GM18951 (cell line): Measurements from ENCODE around the gene FXYD1.

ENCODE experiments used
- POLR2A ChIP-seq: IDR thresholded peaks from 4 replicates; pipeline ENCODE4 v1.6.1; 2011; ENCODE audit warnings: mild to moderate bottlenecking; ENCODE audit not compliant: insufficient read length, insufficient read depth; ENCODE audit errors: extremely low read depth
- in situ Hi-C: fragments of 300-500 bp; cut with MboI; formaldehyde crosslinking; loops from one replicate; pipeline ENCODE4 v1.12.0; 2022; ENCODE audit warnings: low sequenced_read_pairs, mixed read lengths, inconsistent platforms; ENCODE audit not compliant: unreplicated experiment

FXYD1 gene

DNA sequence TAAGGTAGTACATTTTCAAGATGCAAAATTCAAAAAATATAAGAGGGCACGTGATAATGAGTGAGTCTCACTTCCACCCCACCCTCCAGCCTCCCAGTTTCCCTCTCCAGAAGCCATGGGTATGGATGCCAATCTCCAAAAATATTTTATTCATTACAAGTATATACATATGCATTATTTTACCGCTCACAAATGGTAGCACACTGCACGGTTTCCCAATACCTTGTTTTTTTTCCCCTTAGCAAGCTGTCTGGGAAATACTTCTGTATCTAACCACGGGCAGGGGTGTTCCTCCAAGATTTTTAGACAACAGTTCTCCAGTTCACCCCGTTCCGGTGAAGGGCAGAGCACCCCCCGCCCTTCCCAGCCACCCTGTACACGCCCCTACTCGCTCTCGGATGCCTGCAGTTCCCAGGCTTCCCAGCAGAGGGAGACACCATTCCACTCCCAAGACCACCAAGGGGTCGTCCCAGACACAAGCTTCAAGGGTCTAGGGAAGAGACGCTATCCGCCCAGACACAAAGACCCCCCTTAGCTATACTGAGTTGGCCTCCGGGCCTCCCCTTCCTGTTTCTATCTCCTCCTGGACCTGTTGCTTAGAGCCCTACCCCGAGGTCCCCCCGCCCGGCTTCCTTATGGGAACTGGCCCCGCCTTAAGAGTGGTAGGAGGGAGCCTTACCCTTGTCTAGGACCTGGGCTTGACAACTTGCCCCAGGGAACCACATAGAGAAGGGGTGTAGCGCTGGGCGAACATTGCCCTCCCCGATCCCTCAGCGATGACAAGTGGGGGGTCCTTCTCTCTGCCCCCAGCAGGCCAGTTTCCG lies 24.1 kb upstream of the FXYD1 start:
- TF ChIP-seq POLR2A, result no peak
- in situ Hi-C loops, result no loop called here

DNA sequence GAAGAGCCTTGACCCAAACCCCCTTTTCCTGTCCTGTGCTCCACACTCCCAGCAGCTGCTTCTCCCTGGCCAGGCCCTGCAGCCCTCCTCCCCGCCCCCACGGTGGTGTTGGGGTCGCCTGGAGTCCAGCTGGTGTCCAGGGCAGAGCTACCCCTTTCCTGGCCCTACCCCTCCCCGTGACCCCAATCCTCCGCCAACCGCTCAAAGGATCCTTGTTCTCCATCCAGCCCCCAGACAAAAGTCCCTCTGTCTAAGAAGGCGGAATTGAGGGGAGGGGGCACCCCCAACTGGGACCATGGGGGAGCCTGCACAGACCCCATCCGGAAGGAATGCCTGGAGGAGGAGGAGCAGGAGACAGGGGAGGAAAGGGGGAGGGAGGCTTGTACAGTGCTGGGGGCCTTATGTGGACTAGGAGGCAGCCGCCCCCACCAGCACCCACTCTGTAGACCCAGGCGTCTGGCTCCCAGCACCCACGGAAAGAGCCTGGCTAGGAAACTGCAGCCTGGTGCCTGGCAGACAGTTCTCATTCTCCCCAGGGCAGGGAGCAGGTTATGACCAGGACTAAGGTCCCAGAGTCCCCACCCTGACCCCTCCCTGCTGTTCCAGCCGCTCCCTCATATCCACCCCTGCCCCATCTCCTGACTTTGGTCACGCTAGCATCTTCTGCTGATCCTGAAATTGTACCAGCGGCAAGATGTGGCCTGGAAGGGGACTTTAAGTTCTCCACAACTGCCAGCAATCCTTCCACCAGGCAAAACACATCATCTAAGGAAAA lies 23.3 kb upstream of the FXYD1 start, which contains the start of gene FXYD3:
TSS of gene FXYD3 (plus strand) at position 647 of the 775 bp plus-strand sequence. CDS start 3,554 bp downstream, outside the sequence.
- in situ Hi-C loops, result no loop called here
- no peak for TF ChIP-seq POLR2A

DNA sequence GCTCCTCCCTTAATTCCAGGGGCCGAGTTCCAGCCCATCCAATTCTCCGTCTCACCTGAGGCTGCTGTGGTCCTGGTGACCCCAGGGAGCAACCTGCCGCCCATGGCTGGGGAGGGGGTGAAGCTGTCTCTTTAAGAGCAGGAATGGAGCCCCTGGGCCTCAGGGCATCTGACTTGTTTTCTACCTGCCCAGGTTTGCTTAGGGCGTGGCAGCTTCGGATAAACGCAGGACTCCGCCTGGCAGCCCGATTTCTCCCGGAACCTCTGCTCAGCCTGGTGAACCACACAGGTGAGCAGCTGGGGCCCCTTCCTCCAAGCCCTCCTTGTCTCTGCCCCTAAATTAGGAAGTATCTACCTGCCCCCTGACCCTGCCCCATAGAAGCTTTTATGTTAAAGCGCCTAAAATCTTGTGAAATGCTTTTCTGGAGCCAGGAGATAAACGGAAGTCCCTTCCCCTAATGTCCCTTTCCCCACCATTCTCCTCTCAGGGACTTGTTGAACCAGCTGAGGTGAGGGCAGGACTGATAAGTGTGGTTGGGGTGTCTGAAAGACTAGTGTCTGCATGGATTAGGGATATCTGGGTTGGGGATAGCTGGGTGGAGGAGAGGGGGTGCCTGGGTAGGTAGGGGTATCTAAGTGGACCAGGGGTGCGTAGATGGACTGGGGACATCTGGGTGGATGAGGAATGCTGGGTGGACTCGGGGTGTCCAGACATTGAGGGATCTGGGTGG lies 22.4 kb upstream of the FXYD1 start:
- no peak for TF ChIP-seq POLR2A
- in situ Hi-C loops, result no loop called here

DNA sequence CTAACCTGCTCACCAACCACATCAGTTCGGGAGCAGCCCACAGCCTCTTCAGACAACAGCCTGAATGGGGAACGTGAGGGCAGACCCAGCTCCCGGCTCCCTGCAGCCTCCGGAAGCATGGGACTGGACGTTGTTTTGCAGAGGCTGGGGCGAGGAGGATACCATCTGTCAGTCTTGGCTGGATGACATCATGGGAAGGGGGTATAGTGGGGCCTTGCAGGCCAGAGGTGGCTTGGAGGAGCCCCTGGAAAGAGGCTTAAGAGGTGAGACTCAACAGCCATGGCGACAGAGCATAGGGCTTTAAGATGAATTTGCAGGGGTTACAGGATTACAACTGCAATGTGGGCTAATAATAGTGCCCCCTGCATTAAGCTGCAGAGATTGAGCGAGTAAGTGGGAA lies 21.5 kb upstream of the FXYD1 start:
- TF ChIP-seq POLR2A, result no peak
- in situ Hi-C loops, result no loop called here

DNA sequence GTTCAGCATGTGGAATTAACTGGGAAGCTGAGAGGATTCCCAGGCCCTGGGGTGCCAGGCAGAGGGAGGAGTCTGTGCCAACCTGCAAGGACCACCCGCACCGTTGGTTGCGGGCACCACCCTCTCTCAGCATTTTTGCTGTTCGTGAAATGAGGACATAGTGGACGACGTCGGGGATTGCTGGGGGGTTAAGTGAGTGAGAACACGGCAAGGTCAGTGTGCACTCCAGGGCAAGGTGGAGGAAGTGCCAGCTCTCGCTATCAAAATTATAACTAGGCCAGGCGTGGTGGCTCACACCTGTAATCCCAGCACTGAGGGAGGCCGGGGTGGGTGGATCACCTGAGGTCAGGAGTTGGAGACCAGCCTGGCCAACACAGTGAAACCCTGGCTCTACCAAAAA lies 20.8 kb upstream of the FXYD1 start:
- in situ Hi-C loops, result no loop called here

DNA sequence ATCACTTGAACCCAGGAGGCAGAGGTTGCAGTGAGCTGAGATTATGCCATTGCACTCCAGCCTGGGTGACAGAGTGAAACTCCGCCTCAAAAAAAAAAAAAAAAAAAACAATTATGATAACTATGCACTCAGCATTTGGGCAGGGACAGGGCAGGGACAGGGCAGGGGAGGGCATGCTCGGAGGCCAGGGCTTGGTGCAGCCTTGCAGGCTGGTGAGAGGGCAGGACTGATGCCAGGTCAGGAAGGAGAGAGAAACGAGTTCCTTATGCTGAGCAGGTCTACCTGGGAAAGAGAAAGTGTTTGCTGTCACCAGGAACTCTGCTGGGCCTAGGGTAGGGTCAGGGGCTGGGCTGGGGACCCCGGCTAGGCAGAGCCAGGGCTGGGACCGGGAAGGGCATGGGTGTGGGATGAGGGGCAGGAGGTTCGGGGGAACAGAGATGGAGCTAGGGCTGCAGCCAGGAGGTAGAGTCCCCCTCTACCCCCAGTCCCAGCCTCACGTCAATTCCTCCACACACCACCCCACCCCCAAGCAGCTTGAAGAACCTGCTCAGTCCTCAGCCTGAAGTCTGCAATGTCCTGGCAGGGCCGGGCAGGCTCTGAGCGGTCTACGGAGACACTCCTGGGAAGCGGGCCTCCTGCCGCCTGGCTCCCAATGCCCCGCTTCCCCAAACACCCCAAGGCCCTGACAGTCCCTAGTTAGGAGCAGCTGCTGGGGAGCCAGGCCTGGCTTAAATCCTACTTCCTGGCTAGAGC lies 20.2 kb upstream of the FXYD1 start:
- in situ Hi-C loops, result no loop called here
- TF ChIP-seq POLR2A, result no peak

More for the DNA sequence above, 20.8 kb upstream of the FXYD1 start:
- no peak for TF ChIP-seq POLR2A

DNA sequence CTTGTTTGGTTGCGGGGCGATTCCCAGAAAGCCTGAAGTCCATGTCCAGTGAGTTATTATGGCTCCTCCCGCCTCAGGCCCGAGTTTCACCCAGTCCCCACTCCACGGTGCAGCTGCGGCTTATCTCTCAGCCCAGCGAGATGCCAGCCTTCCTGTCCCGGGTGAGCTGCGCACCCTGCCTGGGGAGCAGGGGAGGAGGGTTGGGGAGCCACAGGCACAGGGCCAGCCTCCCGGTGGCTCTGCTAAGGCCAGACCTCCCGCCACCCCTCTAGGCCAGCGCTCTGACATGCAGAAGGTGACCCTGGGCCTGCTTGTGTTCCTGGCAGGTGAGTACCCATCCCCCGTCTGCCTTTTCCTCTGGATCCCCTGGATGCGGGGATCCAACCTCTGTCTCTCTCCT lies 19.5 kb upstream of the FXYD1 start:
- no peak for TF ChIP-seq POLR2A
- in situ Hi-C loops, result no loop called here

DNA sequence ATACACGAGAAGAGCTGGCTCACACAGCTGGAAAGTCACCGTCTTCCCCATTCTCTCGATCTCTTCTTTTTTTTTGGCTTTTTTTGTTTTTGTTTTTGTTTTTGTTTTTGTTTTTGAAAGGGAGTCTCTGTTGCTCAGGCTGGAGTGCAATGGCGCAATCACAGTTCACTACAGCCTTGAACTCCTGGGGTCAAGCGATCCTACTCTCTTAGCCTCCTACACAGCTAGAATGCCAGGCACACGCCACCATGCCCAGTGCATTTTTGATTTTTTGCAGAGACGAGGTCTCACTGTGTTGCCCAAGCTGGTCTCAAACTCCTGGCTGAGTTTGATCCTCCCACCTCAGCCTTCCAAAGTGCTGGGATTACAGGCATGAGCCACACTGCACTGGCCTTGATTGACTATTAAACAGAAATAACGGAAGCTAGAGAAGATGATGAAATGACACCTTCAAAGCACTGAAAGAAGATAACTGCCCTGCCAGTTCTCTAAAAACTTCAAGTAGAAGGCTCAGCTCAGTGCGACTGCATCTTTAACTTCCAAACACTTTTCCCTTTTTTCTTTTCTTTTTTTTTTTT lies 19.0 kb upstream of the FXYD1 start:
- no peak for TF ChIP-seq POLR2A
- in situ Hi-C loops, result no loop called here

DNA sequence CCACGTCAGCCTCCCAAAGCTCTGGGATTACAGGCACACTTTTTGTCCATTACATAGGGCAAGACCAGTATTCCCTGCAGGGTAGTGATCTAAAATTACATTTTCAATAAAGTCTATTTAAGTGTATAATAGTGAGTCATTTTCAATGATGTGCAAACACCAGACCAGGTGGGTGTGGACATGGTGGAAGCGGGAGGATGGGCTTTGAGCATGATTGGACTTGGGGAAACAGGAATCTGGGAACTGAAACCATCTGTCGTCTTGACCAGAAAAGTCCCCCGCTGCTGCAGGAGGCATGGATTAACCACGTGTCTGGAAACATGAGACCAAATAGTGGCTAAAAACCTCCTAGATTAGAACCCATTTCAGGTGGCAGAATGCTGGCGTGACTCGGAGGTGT lies 18.1 kb upstream of the FXYD1 start:
- TF ChIP-seq POLR2A, result no peak
- in situ Hi-C loops, result no loop called here

DNA sequence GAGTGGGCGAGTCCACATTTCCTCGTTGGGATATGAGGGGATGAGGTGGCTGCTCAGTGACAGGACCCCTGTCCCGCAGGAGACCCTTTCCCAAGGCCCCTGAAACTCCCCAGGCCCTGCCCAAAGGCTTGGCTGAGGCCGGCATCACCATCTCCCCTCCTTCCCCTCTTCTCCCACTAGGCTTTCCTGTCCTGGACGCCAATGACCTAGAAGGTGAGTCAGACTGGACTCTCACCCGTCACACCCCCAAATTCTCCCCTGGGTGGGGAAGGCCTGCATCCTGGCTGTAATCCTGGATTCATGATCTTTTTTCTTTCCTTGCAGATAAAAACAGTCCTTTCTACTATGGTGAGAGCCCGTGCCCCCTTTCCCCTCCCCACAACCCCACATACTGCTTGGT lies 17.7 kb upstream of the FXYD1 start:
- no peak for TF ChIP-seq POLR2A
- in situ Hi-C loops, result no loop called here

DNA sequence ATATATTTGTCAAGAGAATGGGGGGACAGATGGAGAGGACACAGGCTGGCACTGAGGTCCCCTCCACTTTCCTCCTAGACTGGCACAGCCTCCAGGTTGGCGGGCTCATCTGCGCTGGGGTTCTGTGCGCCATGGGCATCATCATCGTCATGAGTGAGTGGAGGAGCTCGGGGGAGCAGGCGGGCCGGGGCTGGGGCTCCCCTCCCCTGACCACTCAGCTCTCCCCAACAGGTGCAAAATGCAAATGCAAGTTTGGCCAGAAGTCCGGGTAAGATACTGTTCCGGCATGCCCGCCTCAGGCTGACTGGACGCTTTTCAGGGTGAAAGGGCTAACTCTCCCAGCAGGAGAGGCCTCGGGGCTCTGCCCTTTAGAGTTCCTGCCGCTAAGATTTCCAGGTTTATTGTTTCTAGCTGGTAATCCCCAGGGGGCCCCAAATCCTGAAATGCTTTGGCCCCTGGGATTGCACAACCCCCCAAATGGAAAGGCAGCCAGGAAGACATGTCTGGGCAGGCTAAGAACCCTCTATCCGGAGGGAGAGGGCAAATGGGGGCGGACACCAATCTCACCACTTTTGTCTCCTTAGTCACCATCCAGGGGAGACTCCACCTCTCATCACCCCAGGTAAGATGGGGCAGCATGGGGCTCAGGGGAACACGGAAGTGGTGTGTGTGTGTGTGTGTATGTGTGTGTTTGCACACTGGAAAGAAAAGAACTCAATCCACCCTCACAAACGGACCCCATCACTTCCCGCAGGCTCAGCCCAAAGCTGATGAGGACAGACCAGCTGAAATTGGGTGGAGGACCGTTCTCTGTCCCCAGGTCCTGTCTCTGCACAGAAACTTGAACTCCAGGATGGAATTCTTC lies 15.7 kb upstream of the FXYD1 start:
- in situ Hi-C loops, result no loop called here
- no peak for TF ChIP-seq POLR2A
